Non-pigmented ciliary epithelial cell (primary cell): Measurements from ENCODE around the gene ZBTB8B.
"Not testable (repeated sequence)": the region's sequence is repeated elsewhere in the genome, so short reads cannot be mapped to it uniquely, and the experiment has no call there.

ENCODE experiments used
- DNase-seq: peaks from one replicate; pipeline ENCODE4 v3.0.0-alpha.2; 2010; ENCODE audit warnings: low read depth

Gene ZBTB8B

DNA sequence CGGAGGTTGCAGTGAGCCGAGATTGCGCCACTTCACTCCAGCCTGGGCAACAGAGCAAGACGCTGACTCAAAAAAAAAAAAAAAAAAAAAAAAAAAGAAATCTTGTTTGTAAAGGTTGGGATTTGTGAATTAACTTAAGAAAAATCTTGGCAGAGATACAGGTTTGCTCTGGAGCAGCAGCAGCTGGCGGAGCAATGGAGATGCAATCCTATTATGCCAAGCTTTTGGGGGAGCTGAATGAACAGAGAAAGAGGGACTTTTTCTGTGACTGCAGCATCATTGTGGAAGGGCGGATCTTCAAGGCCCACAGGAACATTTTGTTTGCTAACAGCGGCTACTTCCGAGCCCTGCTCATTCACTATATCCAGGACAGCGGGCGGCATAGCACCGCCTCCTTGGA lies 5.6 kb downstream of the ZBTB8B start:
- no peak for DNase-seq

DNA sequence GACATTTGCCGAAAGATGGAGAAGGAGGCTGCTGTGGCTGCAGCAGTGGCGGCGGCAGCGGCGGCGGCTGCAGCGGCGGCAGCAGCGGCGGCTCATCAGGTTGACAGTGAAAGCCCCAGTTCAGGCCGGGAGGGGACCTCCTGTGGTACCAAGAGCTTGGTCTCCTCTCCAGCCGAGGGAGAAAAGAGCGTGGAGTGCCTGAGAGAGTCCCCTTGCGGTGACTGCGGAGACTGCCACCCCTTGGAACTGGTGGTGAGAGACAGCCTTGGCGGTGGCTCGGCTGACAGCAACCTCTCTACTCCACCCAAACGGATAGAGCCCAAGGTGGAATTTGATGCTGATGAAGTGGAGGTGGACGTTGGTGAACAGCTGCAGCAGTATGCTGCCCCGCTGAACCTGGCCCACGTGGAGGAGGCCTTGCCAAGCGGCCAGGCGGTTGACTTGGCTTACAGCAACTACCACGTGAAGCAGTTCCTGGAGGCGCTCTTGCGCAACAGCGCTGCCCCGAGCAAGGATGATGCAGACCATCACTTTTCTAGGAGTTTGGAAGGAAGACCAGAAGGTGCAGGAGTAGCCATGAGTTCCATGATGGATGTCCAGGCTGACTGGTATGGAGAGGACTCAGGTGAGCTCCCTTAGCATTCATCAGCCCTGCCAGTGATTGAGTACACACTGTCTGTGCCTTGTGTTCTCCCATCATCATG lies 6.3 kb downstream of the ZBTB8B start:
- DNase-seq: no peak

DNA sequence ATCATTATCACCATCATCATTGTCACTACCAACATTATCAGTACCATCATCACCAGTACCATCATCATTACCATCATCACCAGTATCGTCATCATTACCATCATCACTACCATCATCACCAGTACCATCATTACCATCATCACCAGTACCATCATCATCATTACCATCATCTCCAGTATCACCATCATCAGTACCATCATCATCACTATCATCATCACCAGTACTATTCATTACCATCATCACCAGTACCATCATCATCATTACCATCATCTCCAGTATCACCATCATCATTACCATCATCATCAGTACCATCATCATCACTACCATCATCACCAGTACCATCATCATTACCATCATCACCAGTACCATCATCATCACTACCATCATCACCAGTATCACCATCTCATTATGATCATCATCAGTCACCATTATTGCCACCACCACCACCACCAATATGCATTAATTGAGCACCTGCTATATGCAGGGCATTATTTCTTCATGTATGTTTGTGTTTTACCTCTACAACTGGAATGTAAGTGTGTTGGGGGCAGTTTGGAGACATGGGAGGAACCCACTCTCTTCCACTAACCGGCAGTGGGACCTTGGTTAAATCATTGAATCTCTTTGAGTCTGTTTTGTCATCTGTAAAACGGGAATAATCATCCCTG lies 7.0 kb downstream of the ZBTB8B start:
- DNase-seq: no peak

DNA sequence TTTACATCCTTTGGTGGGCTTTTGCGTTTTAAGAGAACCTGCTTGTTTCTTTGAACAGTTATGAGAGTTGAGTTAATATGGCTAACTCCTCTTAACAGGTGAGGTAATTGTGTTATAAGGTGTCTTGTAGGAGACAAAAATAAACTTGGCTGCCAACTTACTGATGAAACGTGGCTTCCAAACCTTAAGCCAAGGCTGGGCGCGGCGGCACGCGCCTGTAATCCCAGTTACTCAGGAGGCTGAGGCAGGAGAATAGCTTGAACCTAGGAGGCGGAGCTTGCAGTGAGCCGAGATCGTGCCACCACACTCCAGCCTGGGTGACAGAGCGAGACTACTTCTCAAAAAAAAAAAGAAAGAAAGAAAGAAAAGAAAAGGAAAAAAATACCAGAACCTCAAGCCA lies 8.1 kb downstream of the ZBTB8B start:
- not testable (repeated sequence) for DNase-seq

DNA sequence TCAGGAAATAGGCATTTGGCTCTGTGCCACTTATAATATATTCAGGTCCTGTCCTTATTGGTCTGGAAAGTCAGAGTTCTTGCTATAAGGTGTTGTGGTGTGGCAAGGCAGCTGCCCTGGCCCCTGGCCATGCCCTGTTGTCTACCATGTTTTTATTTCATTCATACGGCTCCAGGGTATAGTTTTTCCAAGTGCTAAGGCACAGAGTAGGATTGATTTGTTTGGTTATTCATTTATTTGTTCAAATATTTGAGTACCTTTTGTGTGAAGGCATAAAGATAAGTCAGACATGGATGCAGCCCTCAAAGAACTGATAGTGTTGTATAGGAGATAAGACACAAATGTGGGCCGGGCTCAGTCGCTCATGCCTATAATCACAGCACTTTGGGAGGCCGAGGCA lies 10.1 kb downstream of the ZBTB8B start:
- no peak for DNase-seq

DNA sequence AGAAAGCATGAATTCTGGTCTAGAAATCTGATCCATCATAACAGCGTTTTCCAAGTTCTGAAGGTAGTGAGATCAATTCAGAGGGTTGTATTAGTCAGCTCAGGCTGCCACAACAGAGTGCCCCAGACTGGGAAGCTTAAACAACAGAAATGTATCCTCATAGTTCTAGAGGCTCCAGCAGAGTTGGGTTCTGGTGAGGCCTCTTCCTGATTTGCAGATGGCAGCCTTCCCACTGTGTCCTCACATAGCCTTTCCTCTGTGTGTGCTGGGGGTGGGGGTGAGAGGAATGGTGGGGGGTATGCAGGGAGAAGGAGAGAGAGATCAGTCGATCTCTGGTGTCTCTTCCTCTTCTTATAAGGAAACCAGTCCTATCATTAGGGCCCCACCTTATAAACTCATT lies 15.1 kb downstream of the ZBTB8B start:
- DNase-seq: no peak

DNA sequence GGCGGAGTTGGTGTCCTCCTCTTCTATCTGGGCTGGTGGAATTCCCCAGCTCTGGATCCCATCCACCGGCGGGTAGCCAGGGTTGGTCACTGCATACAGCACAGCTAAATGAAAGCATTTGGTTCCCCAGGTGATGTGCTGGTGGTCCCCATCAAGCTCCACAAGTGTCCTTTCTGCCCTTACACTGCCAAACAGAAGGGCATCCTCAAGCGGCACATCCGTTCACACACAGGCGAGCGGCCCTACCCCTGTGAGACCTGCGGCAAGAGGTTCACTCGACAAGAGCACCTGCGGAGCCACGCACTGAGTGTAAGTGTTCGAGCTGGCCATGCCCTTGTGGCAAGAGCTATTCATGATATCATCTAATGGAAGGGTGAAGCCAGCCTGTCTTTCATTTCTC lies 15.9 kb downstream of the ZBTB8B start:
- DNase-seq: no peak

DNA sequence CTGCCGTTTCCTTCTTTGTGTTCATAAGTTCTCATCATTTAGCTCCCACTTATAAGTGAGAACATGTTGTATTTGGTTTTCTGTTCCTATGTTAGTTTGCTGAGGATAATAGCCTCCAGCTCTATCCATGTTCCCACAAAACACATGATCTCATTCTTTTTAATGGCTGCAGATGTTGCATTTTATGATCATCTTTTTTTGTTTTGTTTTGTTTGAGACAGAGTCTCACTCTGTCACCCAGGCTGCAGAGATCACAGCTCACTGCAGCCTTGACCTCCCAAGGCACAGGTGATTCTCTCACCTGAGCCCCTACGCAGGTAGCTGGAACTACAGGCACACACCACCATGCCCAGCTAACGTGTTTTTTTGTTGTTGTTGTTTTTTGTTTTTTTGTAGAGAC lies 16.9 kb downstream of the ZBTB8B start:
- not testable (repeated sequence) for DNase-seq

DNA sequence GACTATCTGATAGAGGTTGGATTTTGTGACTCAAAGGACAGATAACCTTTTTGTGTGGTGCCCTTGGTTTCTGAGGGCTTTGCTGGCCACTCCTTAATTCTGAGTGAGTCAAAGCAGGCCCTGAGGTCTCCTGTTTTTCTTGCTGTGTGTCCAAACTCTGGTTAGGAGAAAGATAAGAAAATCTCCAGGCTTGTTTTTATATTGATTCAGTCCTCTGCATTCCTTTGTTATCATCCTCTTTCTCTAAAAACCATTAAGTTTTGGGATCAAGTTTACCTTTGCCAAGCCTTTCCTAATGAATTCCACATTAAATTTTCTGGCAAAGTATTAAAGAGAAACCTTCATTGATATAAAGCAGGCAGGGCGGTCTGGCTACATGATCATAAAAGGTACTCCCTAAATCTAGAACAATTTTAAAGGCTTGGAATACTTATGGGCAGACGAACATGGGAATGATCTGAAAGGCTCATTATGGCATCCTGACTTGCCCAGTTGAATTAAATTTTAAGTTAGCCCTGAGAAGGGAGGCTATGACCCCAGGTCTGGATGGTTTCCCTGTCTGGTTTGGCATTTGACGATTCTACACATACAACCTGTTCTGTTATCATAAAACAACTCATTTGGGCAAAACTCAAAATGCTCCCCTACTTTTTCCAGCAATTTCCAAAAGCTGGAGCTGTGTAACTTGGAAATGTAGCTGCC lies 20.8 kb downstream of the ZBTB8B start:
- no peak for DNase-seq

DNA sequence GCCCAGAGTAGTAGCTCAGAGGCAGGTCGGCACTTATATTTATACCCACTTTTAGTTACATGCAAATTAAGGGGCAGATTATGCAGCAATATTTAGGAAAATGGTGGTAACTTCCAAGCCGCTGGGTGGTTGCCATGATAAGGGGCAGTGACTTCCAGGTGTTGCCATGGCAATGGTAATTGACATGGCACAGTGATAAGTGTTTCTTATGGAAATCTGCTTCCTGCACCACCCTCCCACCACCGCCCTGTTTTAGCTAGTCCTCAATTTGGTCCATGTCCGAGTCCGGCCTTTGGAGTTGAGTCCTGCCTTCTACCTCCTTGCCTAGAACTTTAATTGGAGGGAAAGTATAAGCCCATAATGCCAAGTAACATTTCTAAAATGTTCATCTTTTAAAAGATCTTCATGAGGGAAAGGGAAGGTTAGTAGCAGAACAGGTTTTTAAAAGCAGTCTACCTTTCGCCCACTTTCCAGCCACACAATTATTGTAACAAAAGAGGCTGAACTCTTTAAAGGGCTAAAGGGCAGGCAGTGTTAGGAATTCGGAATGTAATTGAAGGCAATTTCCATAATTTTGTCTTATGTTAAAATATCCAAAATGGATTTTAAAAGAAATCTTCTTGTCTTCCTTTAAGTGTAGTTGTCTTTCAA lies 21.7 kb downstream of the ZBTB8B start:
- no peak for DNase-seq

DNA sequence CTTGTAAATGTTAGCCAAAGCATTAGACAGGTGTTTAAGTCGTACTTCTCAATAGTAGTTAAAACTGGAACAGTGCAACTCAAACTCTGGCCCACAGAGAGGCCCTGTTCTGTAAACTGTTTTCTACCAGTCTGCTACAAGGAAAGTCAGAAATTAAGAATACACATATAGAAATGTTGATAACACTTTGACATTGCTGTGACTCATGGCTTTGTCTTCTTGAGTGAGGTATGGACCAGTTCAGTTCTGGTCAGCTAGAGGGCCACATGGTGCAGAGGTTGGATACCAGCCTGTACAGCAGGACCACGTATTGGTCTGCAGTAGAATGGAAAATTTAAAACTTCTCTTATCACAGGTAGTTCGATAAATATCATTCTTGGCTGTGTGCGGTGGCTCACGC lies 22.3 kb downstream of the ZBTB8B start:
- DNase-seq: no peak

DNA sequence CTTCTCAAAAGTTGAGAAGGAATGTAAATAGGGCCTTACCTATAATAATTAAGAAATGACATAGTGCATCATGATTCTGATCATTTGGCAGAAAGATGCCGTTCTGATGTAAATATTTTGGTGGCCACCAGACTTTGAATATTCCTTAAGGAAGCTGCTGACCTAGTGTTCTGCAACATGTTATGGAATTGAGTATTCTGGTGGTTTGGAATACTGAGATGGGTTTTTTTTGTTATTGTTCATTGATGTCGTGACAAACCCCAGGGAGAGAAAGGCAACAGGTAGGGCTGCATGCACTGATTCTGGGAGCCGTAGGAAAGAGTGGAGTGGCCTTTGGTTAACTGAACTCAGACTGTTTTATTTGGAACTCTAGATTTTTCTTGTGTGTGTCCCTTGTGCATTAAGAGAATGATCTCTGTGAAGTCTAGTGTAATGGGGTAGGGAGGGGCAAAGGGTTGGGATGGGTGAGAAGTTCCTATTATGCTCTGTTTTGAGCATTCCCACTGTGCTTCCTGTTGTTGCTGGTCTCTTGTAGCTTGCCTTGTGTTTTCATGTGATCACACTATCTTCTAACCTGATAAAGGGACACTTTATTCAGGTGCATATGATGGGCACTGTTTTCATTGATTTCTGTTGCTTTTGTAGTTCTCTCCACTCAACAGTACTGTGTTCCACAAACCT lies 25.0 kb downstream of the ZBTB8B start:
- DNase-seq: no peak

DNA sequence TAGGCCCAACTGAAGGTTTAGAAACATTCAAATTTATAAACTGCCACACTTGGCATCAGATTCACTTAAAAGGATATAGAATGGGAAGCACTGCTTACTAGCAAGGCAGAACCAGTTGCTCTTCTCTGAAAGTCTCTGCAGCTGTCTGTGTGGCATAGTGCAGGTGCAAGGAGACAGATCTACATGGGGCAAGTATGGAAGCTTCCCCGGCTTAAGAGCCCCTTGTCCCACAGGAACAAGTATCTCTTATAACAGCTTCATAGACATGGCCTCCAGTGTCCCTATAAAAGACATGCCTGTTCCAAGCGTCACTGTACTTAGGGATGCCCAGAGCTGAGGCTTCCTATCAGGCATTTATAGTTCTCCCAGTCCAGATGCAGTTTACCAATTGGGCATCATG lies 26.5 kb downstream of the ZBTB8B start:
- DNase-seq: no peak

DNA sequence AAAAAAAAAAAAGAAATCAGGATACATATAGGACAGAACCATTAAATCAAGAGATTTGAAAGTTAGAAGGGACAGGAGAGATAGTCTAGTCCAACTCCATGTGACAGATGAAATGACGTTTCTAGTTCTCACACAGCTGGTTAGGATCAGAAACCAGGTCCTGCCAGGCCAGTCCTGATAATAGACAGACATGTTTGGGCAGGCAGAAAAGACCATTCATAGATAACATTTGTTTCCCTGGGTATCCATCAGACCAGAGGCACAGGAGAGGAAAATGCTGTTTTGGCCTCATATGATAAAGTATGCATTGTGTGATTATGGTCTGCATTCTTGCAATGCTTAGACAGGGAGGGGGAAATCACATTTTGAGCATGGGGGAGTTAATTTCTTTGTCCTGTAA lies 29.3 kb downstream of the ZBTB8B start:
- no peak for DNase-seq

DNA sequence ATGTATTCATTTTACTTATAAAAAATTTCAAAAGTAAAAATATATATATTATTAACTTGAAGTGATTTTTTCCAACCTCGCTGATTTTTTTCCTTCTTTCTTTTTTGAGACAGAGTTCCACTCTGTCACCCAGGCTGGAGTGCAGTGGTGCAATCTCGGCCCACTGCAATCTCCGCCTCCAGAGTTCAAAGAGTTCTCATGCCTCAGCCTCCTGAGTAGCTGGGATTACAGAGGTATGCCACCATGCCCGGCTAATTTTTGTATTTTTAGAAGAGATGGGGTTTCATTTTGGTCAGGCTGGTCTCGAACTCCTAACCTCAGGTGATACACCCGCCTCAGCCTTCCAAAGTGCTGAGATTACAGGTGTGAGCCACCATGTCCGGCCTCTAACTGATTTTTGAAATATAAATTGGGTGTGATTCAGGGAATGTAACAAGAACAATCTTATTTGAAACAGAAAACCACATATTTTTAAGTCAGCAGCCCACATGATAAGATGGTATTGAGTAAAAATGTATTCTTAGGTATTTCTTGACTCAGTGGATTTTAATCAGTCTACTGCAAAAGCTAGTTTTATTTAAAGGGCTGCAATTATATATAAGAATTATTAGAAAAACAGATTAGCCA lies 30.0 kb downstream of the ZBTB8B start:
- DNase-seq: no peak

DNA sequence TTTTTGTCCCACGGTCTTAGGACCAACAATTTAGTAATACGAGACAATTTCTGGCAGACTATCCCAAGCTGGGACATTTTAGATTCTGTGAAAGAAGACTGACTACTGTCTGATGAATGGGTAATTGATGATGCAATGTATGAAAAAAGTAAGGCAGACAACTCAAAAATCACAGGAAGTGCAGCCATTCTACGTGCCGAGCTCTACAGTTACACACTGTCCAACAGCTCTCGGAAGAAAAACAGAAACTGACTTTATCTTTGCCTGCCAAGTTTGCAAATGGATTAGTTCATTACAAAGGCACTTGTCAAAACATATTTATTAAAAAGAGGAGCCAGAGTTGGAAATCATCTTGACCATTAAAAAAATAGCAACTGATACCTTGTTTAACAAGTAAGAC lies 31.3 kb downstream of the ZBTB8B start:
- DNase-seq: no peak

DNA sequence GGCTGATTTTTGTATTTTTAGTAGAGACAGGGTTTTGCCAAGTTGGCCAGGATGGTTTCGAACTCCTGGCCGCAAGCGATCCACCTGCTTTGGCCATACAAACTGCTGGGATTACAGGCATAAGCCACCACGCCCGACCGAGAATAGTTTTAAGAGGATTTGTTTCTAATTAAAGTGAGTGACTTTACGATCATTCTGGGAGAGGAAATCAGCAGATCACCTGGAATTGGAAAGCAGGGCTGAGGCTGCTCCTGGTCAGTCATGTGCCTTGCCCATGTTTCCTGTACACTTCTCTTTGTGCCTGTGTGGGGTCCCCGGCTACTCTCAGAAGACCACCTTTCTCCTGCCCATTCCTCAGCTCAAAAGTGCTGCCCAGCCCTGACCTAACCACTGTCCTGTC lies 33.9 kb downstream of the ZBTB8B start:
- DNase-seq: no peak

DNA sequence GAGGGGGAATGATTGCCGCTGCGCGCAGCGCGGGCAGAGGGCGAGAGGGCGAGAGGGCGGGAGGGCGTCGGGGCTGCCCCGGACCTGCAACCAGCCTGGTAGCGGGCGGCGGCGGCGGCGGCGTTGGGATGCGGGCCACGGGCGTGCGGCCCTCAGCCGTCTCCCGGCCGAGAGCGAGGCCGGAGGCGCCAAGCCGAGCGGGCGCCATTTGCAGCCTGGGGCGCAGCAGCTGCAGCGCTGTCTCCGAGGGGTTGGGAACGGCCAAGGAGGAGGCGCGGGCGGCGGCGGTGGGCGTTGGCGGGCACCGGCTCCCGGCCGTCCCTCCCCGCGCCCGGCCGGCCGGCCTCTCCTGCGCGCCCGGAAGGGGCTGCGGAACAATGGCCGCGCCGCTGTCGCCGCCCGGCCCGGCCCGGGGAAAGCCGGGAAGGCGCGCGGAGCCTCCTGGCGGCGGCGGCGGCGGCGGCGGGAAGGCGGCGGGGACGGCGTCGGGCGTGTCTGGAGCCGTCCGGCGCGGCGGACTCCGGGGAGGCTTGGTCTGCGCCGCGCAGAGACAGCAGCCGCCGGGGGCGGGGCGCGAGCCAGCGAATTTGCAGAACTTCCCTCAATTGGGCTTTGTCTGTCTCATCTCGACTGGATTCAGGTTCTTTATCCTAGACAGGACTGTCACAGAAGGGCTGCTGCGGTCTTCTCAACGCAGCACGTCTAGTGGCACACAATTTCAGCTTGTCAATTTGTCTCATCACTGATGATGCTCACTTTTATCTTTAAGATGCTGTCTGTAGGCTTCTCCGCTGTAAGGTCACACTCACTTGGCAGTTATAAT lies 35.7 kb downstream of the ZBTB8B start:
- no peak for DNase-seq

DNA sequence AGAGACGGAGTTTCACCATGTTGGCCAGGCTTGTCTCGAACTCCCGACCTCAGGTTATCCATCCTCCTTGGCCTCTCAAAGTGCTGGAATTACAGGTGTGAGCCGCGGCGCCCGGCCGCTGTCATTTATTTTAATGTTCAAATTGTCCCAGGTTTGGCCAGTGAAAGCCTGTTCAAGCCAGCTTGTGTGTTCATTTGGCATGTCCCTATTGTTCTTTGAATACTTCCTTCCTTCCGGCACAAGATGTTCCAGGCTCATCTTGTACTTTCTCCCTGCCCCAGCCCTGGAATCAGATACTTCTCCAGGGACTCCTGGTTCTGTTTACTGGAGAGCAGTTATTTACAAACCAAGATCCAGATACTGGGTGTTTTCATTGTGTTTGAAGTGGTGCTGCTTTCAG lies 37.0 kb downstream of the ZBTB8B start:
- DNase-seq: no peak

DNA sequence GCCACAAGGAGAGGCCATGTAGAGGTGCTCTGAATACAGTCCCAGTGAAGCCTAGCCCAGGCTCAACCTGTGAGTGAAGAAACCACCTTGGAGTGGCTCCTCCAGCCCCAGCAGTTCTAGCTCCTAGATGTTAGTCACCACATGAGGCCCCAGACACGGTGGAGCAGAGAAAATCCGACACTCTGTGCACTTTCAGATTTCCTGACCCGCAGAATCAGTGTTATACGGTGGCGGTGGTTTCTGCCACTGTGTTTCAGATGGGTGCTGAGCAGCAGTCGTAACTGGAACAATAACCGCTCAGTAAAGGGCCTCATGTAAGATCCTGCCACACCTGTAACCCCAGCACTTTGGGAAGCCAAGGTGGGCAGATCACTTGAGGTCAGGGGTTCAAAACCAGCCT lies 38.3 kb downstream of the ZBTB8B start:
- no peak for DNase-seq

DNA sequence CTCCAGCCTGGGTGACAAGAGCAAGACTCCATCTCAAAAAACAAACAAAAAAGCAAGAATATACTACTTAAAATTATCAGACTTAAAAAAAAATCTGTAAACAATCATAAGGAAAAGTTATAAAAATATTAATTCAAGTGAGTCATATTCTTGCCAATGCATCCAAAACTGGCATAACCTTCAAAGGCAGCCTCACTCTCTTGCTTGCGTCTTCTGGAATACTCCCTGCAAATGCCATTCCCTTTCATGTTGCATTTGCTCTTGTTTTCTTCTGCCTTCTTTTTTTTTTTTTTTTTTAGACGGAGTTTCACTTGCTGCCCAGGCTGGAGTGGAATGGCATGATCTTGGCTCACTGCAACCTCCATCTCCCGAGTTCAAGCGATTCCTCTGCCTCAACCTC lies 42.1 kb downstream of the ZBTB8B start:
- no peak for DNase-seq
